PC-9 (cell line): ENCODE measurements around the gene SRMS. TPM values are rescaled to one million over a fixed set of nuclear protein-coding genes. Genes with fewer than 3 reads are reported as not detected.

Source experiments
- BruUV-seq: library from RNA; stranded (reverse); fragments of 400-500 nt; replicated peaks from 2 replicates; lab custom pipeline; 2021; lab: Mats Ljungman, UMichigan
- CTCF ChIA-PET: fragments of 300-600 bp; sonication (Branson Sonifier 250); formaldehyde crosslinking; loops from one replicate; lab custom pipeline; 2022; ENCODE audit warnings: antibody characterized with exemption; lab: Charles Lee
- POLR2A ChIA-PET: fragments of 300-600 bp; sonication (Branson Sonifier 250); formaldehyde crosslinking; loops from one replicate; lab custom pipeline; 2022; ENCODE audit warnings: antibody characterized with exemption; ENCODE audit not compliant: unreplicated experiment; lab: Charles Lee
- DNase-seq, 2 experiments: peaks; one replicate each; pipeline versions ENCODE4 v3.0.0 to v3.0.0-alpha.2; 2015 to 2022; ENCODE audit warnings: mixed read lengths in 1 of 2
- H2AFZ ChIP-seq: fragments of 200-600 bp; sonication (generic); 2 replicates; pipeline ENCODE4 v1.8.1; 2017; ENCODE audit warnings: antibody characterized with exemption
- H3F3A ChIP-seq: fragments of 200-600 bp; sonication (generic); 2 replicates; pipeline ENCODE4 v1.8.1; 2017; ENCODE audit warnings: antibody characterized with exemption, mild to moderate bottlenecking, low read depth; ENCODE audit not compliant: insufficient read depth
- H3K27ac ChIP-seq: fragments of 200-600 bp; sonication (generic); 2 replicates; pipeline ENCODE4 v1.6.1; 2016; ENCODE audit warnings: mixed run types
- H3K27me3 ChIP-seq: fragments of 200-600 bp; sonication (generic); 2 replicates; pipeline ENCODE4 v1.6.1; 2016; ENCODE audit warnings: low read depth, mixed run types; ENCODE audit not compliant: insufficient read depth
- H3K36me3 ChIP-seq: fragments of 200-600 bp; sonication (generic); 2 replicates; pipeline ENCODE4 v1.6.1; 2016; ENCODE audit warnings: low read depth, mixed run types
- H3K4me1 ChIP-seq: fragments of 200-600 bp; sonication (generic); replicated peaks from 2 replicates; pipeline ENCODE4 v1.6.1; 2016; ENCODE audit warnings: mixed run types; ENCODE audit not compliant: insufficient read depth
- H3K4me2 ChIP-seq: fragments of 200-600 bp; sonication (generic); 2 replicates; pipeline ENCODE4 v1.6.1; 2017; ENCODE audit warnings: mixed run types
- H3K4me3 ChIP-seq: fragments of 200-600 bp; sonication (generic); 2 replicates; pipeline ENCODE4 v1.6.1; 2016; ENCODE audit warnings: mixed run types
- H3K79me2 ChIP-seq: fragments of 200-600 bp; sonication (generic); 2 replicates; pipeline ENCODE4 v1.6.1; 2017; ENCODE audit warnings: low read depth, mixed run types
- H3K9me2 ChIP-seq: fragments of 200-600 bp; sonication (generic); 2 replicates; pipeline ENCODE4 v1.8.1; 2017; ENCODE audit warnings: mild to moderate bottlenecking; ENCODE audit not compliant: insufficient read depth
- H3K9me3 ChIP-seq: fragments of 200-600 bp; sonication (generic); 2 replicates; pipeline ENCODE4 v1.8.1; 2016; ENCODE audit warnings: low read depth; ENCODE audit not compliant: insufficient read depth
- H4K20me1 ChIP-seq: fragments of 200-600 bp; sonication (generic); 2 replicates; pipeline ENCODE4 v1.8.1; 2017; ENCODE audit not compliant: insufficient read depth
- EZH2 ChIP-seq: fragments of 200-600 bp; sonication (generic); IDR thresholded peaks from 2 replicates; pipeline ENCODE4 v1.8.0; 2017; ENCODE audit warnings: antibody characterized with exemption, low read depth
- intact Hi-C: fragments of 100-400 bp; cut with micrococcal nuclease; formaldehyde crosslinking; loops from one replicate; pipeline ENCODE4 v1.10.0; 2022; ENCODE audit not compliant: unreplicated experiment
- total RNA-seq: library from RNA; stranded (reverse); gene quantifications from 2 replicates; pipeline ENCODE4 v1.2.3, GENCODE V29; 2021
- TF ChIP-seq, protein P1 (sequence below): fragments of 200-600 bp; sonication (generic); conservative IDR thresholded peaks from 2 replicates; pipeline ENCODE4 v1.6.1; 2017; ENCODE audit warnings: mixed run types, antibody characterized with exemption, mild to moderate bottlenecking, moderate library complexity

The SRMS gene
- total RNA-seq, 1 experiment from 2014 or later: 1.2 TPM

DNA sequence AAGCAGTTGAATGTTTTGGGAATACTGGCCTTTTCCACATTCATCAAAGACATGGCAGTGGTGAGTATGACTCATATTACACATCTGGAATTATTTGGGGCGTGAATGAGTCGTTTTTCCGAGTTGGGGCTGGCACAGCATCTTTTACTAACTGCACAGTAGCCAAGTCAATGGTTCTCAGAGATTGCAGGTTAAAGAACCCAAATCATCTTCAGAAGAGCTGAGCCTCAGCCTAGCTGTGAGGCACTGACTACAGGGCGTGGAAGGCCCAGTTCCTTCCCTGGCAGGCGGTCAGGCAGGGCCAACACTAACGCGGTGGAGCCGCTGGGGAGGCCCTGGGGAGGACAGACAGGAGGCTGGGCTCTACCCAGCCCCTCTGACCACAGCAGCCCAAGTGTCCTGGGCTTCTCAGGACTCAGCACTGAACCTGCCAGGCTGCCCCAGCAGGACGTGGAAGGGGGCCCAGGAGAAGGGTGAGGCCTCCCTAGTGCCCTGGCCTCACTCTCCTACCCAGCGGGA, 46.6 kb upstream of the SRMS start:
- intact Hi-C loops: no loop called here
- H3K27ac ChIP-seq: no peak overlapping the region
- POLR2A ChIA-PET: no interaction called here

DNA sequence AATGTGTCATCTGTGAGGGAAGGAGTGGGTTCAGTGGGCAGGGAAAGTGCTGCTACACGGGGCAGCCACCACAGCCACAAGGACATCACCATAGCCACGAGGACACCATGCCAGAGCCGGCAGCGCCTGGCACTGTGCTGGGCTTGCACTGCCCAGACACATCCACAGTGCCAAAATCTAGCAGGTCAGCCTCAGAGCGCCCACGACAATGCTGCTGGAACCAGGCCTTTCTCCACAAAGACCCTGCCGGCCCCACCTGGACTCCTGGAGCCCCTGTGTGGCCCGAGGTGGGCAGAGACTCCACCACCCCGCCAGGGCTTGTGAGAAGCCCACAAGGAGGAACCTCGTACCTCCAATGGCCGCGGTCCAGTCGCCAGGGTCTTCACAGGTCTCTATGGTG, 45.1 kb upstream of the SRMS start:
- Histone ChIP-seq H3K4me3 (no peak overlapping the region), H3K27me3 (no peaks in the 10 kb centered on the region), H3K4me1 (no peaks in the 10 kb centered on the region), H3K4me2 (no peak overlapping the region), H3K9me2 (no peaks in the 10 kb centered on the region), H3K27ac (no peak overlapping the region), H4K20me1 (no peaks in the 10 kb centered on the region; the same call in 1 of the 2 replicates), H2AFZ (no peak overlapping the region), H3K9me3 (no peaks in the 10 kb centered on the region), H3K36me3 (no peaks in the 10 kb centered on the region), H3K79me2 (no peaks in the 10 kb centered on the region), H3F3A (peaks cover 14% of the 10 kb centered on the region; the same call in 1 of the 2 replicates)
- no peak for DNase-seq
- BruUV-seq: no TSS peak
- TF ChIP-seq, protein P1, sequence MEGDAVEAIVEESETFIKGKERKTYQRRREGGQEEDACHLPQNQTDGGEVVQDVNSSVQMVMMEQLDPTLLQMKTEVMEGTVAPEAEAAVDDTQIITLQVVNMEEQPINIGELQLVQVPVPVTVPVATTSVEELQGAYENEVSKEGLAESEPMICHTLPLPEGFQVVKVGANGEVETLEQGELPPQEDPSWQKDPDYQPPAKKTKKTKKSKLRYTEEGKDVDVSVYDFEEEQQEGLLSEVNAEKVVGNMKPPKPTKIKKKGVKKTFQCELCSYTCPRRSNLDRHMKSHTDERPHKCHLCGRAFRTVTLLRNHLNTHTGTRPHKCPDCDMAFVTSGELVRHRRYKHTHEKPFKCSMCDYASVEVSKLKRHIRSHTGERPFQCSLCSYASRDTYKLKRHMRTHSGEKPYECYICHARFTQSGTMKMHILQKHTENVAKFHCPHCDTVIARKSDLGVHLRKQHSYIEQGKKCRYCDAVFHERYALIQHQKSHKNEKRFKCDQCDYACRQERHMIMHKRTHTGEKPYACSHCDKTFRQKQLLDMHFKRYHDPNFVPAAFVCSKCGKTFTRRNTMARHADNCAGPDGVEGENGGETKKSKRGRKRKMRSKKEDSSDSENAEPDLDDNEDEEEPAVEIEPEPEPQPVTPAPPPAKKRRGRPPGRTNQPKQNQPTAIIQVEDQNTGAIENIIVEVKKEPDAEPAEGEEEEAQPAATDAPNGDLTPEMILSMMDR: no peak
- no peak for TF ChIP-seq EZH2
- ChIA-PET POLR2A (no interaction called here), CTCF (interaction anchor here (0.5 kb wide), 1 partner anchor 274 kb away, joined by 5 read pairs; no protein-coding TSS in a partner anchor)
- intact Hi-C loops: no loop called here

More for the DNA sequence above, 46.6 kb upstream of the SRMS start:
- BruUV-seq: no TSS peak
- CTCF ChIA-PET: no interaction called here
- Histone ChIP-seq H3K36me3 (no peaks in the 10 kb centered on the region), H3K79me2 (no peaks in the 10 kb centered on the region), H3K27me3 (no peaks in the 10 kb centered on the region), H3F3A (peaks cover 8% of the 10 kb centered on the region; the same call in 1 of the 2 replicates), H4K20me1 (no peaks in the 10 kb centered on the region; the same call in 1 of the 2 replicates), H3K4me3 (no peak overlapping the region), H2AFZ (no peak overlapping the region), H3K4me2 (no peak overlapping the region), H3K9me2 (no peaks in the 10 kb centered on the region), H3K4me1 (no peaks in the 10 kb centered on the region), H3K9me3 (no peaks in the 10 kb centered on the region)
- no peak for DNase-seq
- TF ChIP-seq, protein P1: no peak
- TF ChIP-seq EZH2: no peak

DNA sequence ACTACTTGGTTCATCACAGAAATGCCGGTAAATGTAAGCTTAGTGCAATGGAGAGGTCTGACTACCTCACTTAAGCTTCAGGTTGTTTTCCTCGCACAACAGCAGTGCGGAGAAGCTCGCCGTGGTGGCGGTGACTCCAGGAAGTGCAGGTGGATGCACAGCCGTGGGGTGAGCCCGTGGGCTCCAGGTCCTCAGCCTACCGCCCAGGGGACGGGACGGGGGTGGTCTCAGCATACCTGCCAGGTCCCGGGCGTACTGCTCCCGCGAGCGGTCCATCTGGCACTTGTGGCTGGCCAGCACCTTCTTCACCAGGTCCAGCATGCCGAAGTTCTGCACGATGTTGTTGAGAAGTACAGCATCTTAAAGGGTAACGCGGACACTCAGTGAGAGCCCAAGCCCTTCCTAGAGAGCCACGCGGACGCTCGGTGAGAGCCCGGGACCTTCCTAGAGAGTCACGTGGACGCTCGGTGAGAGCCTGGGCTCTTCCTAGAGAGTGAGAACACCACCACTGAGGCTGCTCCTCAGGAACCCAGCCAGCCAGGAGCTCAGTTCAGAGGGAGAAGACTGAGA, 44.3 kb upstream of the SRMS start:
- no peaks in the 10 kb centered on the region for H3K27me3 ChIP-seq
- H3K27ac ChIP-seq: no peak overlapping the region
- H3K4me1 ChIP-seq: no peaks in the 10 kb centered on the region
- ChIA-PET CTCF (no interaction called here), POLR2A (interaction anchor here (0.6 kb wide), 1 partner anchor 37 kb away, joined by 3 read pairs; no protein-coding TSS in a partner anchor)
- H3F3A ChIP-seq: peaks cover 15% of the 10 kb centered on the region; the same call in 1 of the 2 replicates
- no peaks in the 10 kb centered on the region for H3K9me2 ChIP-seq
- TF ChIP-seq, protein P1: no peak
- no peak for TF ChIP-seq EZH2
- no peaks in the 10 kb centered on the region for H3K79me2 ChIP-seq
- no TSS peak for BruUV-seq
- no peaks in the 10 kb centered on the region; the same call in 1 of the 2 replicates for H4K20me1 ChIP-seq
- intact Hi-C loops: no loop called here
- no peak overlapping the region for H2AFZ ChIP-seq
- no peaks in the 10 kb centered on the region for H3K9me3 ChIP-seq
- no peak for DNase-seq
- H3K4me2 ChIP-seq: no peak overlapping the region
- no peak overlapping the region for H3K4me3 ChIP-seq
- H3K36me3 ChIP-seq: no peaks in the 10 kb centered on the region
